NCI-H1048 (cell line): ENCODE data around the gene FAHD2B.
"Not testable (repeated sequence)": the region's sequence is repeated elsewhere in the genome, so short reads cannot be mapped to it uniquely, and the experiment has no call there.

ENCODE experiments used
- DNase-seq: peaks from one replicate; lab custom pipeline; 2025; lab: John Stamatoyannopoulos, UW

The FAHD2B gene

DNA sequence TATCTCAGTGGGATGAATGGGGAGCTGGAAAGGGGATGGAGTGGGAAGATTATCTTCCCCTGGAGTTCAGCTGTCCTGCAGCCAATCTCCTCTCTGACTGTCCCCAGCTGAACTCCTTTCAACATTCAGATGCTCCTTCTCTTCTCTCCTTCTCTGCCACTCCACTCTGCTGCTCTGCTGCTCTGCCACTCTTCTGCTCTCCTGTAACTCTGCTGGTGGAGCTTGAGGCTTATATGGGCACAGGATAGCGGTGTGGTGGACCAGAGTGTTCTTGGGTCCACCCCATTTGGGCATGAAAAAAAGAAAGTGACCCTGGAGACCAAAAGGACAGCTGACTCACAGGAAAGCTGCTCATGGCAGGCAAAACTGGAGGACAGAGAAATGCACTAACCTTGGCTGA, 26.6 kb downstream of the FAHD2B start:
- no peak for DNase-seq

DNA sequence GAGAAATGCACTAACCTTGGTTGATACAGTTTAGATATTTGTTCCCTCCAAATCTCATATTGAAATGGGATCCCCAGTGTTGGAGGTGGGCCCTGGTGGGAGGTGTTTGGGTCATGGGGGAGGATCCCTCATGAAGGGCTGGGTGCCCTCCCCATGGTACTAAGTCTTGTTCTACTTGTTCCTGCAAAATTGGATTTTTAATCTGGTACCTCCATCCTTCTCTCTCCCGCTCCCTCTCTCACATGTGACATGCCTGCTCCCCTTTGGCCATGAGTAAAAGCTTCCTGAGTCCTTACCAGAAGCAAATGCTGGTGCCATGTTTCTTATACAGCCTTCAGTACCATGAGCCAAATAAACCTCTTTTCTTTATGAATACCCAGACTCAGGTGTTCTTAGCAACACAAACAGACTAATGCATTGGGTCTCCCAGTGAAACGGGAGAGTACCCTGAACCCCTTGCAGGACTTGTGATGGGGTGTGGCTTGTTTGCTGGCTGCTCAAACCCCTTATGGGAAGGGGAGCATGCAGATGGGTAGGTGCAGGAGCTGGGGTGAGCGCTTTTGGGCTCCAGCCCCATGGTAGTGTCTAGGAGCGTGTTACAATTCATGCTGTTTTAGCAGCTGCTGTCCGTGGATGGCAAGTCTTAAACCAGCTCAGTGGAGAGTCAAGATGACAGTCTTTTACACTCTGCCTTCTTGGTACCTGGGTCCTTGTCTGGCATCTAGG, 27.2 kb downstream of the FAHD2B start:
- DNase-seq: no peak

DNA sequence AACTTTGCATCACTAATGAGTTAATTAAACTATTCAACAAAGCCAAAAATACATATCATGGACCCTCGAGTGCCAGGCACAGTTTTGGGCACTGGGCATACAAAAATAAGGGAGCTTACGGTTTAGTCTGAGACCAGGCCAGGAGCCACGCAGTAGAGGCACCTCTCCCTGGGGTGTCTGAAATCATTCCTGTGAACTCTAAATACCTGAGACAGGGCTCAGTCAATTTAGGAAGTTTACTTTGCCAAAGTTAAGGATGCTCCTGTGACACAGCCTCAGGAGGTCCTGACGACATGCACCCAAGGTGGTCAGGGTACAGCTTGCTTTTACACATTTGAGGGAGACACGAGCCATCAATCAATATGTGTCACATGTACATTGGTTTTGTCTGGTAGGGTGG, 28.7 kb downstream of the FAHD2B start:
- not testable (repeated sequence) for DNase-seq

DNA sequence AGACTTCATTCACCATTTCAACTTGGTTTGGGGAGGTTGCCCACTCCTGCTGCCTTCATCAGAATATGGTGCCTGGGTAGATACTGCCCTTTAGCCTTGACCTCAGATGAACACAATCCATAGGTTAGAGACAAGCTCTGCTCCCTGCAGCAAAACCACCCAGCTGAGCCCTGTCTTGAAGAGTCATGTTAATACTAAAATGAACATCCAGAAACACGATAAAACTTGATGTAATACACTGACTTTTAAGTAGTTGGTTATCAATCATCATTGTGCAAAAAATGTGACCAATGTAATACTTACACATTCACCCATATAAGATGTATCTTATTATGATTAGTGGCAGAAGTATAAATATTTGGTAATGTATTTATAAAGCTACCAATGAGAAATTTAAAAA, 32.7 kb downstream of the FAHD2B start:
- not testable (repeated sequence) for DNase-seq

DNA sequence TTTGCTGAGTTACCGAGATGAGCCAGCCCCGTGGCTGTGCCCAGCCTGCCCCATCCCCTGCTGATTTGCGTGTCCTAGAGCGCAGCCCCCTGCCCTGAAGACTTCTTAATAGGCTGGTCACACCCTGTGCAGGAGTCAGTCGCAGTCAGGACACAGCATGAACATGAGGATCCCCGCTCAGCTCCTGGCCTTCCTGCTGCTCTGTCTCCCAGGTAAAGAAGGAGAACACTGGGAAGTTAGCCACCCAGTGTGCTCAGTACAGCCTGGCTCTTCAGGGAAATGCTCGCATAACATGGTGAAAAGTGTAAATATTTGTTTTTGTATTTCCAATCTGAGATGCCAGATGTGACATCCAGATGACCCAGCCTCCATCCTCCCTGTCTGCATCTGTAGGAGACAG, 34.9 kb downstream of the FAHD2B start:
- DNase-seq: not testable (repeated sequence)

DNA sequence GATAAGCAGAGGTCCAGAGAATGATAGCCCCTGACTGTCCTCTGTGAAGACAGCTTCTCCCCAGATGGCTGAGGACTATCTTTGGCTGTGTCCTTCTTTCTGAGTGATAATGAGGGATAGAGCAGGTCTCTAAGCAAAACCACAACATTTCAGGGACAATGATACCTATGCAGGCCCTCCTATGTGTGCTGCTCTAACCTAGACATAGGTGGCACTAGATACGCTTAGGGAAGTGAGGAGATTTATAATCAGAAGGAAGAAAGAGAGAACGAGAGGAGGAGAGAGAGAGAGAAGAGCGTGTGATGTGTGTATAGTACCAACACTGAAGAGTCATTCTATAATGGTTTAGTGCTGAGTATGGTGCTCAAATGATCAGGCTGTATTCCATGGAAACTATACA, 38.5 kb downstream of the FAHD2B start:
- not testable (repeated sequence) for DNase-seq

DNA sequence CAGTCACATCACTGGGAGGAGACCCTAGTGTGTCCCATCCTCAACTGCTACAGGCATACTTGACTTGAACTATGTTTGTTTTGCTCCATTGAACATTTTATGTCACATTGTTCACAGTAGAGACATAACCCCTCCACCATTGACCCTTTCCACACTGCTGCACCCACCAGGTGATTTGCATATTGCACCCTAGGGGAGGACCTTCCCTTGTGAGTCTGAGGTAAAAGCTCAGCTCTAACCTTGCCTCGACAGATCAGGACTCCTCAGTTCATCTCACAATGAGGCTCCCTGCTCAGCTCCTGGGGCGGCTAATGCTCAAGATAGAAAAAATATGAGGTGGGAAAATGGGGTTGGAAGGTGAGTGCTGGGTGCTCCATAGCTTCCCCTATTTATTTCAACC, 44.6 kb downstream of the FAHD2B start:
- not testable (repeated sequence) for DNase-seq

DNA sequence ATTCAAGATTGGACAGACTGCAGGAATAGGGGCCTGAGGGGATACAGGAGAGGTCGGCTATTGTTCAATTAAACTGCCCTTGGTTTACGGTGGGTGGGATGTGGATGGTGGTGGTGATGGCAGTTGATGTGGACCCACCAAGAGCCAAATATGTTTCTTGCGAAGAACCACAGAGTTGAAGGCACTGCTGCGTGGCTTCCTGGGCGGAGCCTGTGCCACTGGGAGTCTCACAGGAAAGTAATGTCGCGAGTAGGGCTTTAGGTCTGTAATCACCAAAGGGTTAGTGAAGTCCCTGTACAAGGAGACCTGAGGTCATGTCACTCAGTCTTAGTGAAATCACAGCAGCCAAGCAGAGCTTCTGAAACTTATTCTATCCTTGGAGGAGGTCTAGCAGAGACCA, 46.2 kb downstream of the FAHD2B start:
- not testable (repeated sequence) for DNase-seq

DNA sequence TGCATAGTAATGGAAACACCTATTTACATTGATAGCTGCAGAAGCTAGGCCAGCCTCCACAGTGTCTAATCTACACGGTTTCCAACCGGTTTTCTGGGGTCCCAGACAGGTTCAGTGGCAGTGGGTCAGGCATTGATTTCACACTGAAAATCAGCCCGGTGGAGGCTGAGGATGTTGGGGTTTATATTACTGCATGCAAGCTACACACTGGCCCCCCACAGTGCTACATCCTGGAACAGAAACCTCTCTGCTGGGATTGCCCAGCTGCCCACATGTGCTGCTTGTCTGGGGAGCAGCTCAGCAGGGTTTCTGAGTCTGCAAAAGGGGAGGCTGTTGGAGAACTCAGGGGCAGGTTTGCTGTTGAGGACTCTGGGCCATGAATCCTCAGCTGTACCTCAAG, 48.0 kb downstream of the FAHD2B start:
- DNase-seq: not testable (repeated sequence)

DNA sequence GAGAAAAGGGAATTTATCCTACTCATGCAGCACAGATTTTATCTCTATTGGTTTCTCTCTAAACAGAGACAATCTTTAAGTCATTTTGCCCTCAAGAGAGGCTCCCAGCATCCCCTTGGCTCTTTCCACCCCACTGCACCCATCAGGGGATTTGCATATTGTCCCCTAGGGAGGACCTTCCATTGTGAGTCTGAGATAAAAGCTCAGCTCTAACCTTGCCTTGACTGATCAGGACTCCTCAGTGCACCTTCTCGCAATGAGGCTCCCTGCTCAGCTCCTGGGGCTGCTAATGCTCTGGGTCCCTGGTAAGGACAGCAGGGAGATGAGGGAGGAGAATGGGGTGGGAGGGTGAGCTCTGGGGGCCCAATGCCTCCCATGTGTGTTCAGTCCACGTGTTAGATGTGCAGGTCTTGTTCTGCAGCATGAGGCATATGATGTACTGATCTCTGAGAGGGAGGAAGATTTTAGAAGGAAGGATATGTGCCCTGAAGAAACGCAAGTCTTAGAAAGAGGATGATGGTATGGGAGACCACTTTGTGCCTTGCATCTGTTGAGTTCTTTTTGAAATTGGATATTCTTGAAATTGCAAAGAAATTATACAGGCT, 48.7 kb downstream of the FAHD2B start:
- not testable (repeated sequence) for DNase-seq
